M059J (cell line): ENCODE results near the gene SETBP1. TPM values are rescaled to one million over a fixed set of nuclear protein-coding genes. Genes with fewer than 3 reads are reported as not detected.

ENCODE experiments used
- DNase-seq: peaks from one replicate; pipeline ENCODE4 v3.0.0-alpha.2; 2012; ENCODE audit warnings: low read depth
- total RNA-seq: library from RNA; depleted of rRNA; stranded (reverse); fragments of >200 nt; shearing (Covaris generic); gene quantifications from 2 replicates; pipeline ENCODE4 v1.2.3, GENCODE V29; 2014

SETBP1 gene
- total RNA-seq, 1 experiment from 2014 or later = 4.1 TPM

DNA sequence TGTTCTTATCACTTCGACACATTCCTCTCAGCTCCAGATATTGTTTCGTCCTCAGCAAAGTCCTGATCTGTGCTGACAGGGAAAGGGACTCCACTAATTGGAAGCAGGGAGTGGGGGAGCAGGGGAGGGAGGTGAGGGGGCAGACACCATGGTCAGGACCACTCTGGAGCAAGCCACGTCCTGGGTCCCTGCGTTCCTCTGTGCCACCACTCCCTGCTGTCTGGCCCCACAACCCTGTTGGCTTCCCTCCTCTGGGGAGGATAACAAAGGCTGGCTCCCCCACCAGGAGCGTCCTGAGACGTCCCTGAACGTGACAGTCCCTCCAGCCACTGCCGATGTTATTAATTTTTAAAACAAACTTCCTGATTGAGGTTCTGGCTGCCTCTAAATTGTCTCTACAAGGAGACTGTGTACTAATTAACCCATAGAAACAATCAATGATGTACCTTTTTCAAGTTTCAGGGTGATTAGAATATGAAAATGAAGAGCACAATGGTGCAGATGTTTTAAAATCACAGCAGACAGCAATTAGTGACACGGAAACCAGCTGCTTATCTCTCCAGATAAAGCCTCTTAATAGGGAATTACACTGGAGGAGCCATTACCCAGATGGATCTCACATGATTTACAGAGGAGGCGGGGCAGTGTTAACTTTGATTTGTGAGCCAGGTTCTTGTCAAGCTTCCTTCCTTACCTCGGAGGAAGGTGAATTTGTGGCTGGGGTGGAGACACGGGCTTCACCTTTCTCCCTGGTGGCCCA is 257.5 kb downstream of the SETBP1 start:
- no peak for DNase-seq

DNA sequence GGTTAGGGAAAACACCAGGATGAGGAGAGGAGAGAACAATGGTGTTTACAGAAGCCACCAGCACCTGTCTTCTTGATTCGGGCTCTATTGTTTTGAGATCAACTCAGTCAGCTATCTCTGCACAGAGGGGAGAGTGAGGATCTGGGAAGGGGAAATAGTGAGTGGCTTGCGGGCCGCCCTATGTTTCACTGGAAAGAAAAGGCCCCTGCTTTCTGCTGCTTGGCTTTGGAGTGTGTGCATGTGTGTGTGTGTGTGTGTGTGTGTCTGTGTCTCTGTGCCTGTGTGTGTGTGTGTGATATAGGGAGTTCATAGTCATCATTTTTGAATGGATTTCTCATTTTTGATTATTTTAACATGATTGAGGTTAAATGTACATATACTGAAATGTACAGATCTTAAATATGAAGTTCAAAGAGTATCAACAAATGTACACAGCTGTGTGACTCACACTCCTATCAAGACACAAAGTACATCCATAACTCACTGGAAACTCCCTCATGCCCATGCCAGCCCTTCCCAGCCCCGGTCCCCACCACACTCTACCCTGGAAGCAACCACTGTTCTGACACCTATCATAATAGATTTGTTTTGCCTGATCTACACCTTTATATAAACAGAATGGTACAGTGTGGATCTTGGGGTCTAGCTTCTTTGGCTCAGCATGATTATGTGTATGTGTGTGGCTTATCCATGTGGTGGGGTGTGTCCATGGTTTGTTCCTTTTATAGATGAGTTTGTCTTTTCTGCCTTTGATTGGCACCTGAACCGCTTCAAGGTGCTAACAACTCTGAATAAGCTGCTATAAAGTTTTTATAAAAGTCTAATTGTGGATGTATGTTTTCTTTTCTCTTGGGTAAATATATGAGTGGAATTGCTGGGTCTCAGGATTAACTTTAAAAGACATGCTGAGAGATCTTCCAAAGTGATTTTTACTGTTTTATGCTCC is 258.3 kb downstream of the SETBP1 start:
- DNase-seq = no peak

DNA sequence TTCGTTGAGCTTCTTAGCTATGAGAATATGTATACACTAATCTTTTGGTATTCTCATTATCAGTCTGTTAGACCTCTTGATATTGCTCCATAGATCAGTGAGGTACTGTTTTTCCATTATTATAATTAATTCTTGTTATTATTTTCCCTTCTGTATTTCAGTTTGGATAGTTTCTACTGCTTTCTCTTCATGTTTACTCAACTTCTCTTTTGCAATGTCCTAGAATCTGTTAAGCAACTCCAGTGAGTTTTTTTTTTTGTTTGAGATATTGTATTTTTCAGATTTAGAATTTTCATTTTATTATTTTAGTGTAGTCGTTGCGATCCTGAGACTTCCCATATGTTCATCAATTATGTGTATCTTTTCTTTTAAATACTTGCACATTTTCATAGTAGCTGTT is 260.8 kb downstream of the SETBP1 start:
- DNase-seq = no peak

GRCh38 chr18:44942073-44942472 is 261.4 kb downstream of the SETBP1 start:
- DNase-seq = no peak

- DNase-seq = peak; percentile 83
These were observed 262.7 kb downstream of the SETBP1 start for GRCh38 chr18:44943311-44943881.

DNA sequence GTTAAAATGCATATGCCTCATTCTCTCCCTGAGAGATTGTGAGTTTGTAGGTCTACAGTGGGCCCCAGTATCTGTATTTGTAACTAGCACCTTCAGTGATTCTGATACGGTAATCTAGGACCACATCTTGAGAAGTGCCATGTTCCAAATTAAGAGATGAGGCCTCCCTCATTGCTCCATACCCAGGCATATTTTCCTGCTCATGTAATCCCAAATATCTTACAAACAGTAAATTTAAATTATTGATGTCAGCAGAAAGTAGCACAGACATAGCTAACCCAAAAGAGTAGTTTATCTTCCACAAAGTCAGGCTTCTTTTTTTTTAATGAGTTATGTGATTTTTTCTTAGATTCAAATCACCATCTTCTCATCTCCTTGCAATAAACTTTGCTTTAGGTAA is 263.8 kb downstream of the SETBP1 start:
- no peak for DNase-seq

DNA sequence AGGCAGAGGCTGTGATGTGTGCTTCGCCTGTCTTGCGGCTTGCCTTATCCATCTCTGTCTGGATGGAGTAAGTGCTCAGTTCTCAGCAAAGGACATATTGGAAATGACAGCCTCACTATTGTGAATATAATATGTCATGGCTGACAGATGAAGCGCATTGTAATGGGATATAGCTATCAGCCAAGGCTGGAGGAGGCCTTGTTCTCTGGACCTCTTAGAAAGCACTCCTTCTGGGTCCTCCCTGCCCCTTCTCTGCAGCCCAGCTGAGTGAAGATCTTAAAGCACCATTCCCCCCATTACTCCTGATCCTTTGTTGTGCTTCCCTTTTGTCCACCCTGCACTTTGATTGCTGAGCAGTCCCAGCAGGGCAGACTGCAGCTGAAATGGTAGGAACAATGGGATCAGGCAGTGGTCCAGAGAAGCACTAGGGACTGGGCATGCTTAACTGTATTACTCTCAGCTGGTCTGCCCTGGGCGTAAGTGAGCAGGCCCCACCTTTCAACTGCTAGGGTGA is 265.3 kb downstream of the SETBP1 start:
- DNase-seq = no peak

DNA sequence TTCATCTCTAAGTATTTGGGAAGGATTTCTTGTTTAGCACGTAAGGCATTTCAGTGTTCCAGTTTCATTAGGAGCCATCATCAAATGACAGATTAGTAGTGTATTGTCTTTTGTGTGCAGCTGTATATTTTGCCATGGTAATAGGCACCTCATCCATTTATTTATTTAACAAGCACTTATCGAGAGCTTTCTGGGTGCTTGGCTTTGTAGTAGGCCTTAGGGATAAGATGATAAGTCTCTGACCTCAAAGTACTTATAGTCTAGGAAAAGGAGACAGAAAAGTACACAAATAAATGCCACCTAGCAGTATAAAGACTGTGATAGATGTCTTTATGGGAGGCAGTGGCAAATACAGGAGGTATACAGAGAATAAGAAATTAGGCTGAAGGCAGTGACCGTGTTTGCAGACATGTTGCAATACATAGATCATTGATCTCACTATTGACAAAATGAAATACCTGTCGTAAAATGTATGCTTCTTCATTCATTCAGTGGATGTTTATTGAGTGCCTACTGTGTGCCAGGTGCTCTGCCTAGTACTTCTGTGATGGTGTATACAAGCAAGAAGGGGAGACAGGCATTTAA is 265.9 kb downstream of the SETBP1 start:
- DNase-seq = no peak

- no peak for DNase-seq
These were observed 269.3 kb downstream of the SETBP1 start for GRCh38 chr18:44949967-44950366.

DNA sequence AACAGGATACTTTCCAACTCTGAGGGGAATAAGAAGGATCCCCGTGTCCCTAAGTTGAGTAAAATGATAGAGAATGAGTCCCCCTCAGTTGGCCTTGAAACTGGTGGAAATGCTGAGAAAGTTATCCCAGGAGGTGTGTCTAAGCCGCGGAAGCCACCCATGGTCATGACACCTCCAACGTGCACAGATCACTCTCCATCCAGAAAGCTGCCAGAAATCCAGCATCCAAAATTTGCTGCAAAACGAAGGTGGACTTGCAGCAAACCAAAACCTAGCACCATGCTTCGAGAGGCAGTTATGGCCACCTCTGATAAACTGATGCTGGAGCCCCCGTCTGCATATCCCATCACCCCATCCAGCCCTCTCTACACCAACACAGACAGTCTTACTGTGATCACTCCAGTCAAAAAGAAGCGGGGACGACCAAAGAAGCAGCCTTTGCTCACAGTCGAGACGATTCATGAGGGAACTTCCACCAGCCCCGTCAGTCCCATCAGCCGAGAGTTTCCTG is 270.1 kb downstream of the SETBP1 start:
- DNase-seq = no peak

DNA sequence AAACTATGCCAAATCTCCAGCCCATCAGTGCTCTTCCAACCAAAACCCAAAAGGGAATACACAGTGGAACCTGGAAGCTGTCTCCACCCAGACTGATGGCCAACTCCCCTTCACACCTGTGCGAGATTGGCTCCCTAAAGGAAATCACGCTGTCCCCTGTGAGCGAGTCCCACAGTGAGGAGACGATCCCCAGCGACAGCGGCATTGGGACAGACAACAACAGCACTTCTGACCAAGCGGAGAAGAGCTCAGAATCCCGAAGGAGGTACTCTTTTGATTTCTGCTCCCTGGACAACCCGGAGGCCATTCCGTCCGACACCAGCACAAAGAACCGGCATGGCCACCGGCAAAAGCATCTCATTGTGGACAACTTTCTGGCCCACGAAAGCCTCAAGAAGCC is 271.1 kb downstream of the SETBP1 start:
- DNase-seq = no peak

DNA sequence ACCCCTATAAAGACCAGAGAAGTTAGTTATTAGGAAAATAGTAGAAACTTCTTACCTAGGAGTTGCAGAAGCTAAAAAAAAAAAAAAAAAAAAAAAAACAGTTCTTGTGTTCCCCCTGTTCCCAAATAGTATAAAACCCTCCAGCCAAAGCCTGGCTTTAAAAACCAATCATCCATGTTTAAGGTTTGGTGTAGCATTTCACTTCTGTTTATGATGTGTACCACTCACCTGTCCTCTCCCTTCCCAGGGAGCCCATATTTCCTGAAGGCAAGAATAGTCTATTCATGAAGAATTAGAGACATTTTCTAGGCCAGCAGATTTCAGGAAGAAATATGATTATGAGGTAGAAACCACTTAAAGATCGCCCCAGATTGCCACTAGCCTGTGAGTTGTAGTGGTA is 273.6 kb downstream of the SETBP1 start:
- DNase-seq = no peak

DNA sequence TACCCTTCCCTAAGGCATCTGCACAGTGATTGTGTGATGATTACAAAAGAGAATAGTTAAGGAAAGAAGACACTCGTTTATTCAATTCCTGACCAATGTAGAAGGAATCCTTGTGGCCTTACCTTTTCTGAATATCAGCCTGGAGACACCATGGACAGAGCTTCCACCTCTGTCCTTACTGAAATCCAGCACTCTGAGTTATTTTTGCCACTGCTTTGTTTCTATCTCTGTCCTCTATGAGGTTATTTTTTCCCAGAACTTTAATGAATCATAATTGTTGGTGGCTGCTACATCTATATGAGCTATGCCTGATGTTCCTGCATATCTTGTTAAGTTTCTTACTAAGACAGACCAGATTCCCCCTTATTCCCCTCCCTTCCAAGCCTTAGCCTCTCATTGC is 275.1 kb downstream of the SETBP1 start:
- no peak for DNase-seq

GRCh38 chr18:44957025-44957424 is 276.3 kb downstream of the SETBP1 start:
- no peak for DNase-seq

GRCh38 chr18:44957461-44957860 is 276.8 kb downstream of the SETBP1 start:
- DNase-seq = peak; percentile 19

- no peak for DNase-seq
These were observed 277.4 kb downstream of the SETBP1 start for GRCh38 chr18:44958040-44958439.

DNA sequence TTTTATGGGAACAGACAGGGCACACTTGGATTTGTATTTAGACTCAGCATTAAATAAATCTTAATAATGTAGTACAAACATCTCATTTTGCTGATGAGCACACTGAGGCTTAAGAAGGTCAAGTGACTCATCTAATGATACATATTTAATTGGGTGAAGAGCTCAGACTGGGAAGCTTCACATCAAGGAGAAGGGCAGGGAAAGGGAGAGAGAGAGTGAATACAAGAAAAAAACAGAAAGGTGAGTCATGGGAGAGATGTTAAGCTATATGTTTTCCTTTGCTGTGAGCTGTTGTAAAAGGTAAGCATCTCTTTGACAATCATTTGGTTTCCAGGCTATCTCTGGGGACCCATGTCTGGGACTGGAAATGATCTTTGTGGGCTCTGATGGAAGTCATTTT is 277.8 kb downstream of the SETBP1 start:
- DNase-seq = peak; percentile 74

DNA sequence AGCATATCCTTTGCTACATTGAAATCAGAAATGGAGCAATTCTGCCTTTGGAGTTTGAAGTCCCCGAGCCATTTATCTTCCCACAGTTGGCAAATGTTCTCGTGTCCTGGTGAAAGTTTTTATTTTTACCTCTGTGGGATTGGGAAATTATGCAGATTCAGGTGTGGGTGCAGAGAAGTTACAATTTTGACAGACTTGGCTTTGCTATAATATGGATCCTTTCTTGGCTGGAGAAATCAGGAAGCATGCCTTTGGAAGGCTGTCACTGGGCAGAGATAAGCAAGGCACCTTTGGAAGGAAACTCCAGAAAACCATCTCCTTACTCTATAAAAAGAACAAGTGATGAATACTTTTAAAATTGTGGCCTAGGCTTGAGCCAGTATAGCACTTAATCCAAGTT is 278.3 kb downstream of the SETBP1 start:
- DNase-seq = no peak

- DNase-seq = no peak
These were observed 279.9 kb downstream of the SETBP1 start for GRCh38 chr18:44960580-44960979.

DNA sequence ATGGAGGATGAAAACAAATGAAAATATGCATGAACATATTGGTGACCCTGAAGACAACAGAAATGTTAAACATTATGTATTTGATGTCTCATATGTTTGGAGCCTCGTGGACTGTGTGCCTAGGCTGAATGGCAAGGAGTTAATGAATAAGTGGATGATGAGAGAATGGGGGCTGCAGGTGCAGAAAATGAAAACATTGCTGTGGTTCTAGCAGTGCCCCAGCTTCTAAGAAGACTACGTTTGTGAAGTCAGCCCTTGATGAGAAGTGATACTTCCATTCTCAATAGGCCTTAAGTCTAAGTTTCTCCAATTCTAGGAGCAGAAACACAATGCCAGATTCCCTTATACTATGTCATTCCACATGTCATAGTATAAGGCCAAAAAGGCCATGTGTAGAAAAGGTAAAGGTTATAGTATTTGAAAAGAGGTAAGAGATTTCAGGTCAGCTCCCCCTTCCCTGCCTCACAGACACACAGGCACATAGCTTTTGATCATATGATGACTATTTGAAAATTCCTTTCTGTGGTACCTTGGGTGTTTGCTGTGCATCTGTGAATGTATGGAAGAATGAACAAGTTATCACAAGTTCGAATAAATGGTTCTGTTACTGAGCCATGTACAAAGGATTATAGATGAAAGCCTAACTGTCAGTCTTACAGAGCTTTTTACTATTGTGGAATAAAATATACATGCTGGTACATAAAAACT is 280.8 kb downstream of the SETBP1 start:
- DNase-seq = no peak

GRCh38 chr18:44967599-44967998 is 286.9 kb downstream of the SETBP1 start:
- DNase-seq = no peak
